Measurements from ENCODE around the gene CIRBP. TPM values are rescaled to one million over a fixed set of nuclear protein-coding genes. Genes with fewer than 3 reads are reported as not detected.

CIRBP gene
- total and polyA plus RNA-seq, 9 donors = 602 to 1,254 (median 855) TPM

DNA sequence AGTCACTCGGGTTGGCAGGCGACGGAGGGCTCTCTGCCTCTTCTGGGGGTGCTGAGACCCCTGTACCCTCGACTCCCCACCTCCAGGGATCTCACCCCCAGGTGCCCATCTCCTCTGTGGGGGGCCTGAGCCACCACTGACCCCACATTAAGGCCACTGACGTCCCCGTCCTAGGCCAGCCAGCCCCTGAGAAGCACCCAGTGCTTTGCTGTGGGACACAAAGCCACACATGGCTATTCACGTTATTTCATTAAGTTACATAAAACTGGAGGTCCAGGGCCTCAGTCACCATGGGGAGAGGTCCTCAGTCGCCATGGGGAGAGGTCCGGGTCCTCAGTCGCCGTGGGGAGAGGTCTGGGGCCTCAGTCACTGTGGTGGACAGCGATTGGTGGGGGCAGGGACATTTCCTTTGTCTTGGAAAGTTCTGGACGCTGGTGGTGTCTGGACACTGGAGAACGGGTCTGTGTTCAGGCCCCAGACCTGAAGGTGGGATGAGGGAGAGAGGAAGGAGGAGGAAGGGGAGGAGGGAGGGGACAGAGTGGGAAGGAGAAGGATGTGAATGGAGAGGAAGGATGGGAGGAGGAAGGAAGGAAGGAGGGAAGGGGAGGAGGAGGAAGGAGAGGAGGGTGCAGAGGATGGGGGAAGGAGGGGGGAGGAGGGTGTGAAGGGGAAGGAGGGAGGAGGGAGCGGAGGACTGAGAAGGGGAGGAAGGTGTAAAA, 12.6 kb downstream of the CIRBP start:
- Histone ChIP-seq H3K36me3 (no peaks in the 10 kb centered on the region), H3K9me3 (no peaks in the 10 kb centered on the region), H3K27me3 (peaks cover 4% of the 10 kb centered on the region), H3K4me3 (no peak overlapping the region), H3K4me1 (ENCODE audit: insufficient read depth) (peaks cover under 1% of the 10 kb centered on the region), H3K27ac (no peak overlapping the region)
- WGBS, 3 donors = 61 to 66% (median 63%) methylated on average over 14 to 15 of the region's 15 CpGs
- TF ChIP-seq EP300 (IDR thresholded peaks at IDR 0.05) = no peak
- TF ChIP-seq, protein P1, sequence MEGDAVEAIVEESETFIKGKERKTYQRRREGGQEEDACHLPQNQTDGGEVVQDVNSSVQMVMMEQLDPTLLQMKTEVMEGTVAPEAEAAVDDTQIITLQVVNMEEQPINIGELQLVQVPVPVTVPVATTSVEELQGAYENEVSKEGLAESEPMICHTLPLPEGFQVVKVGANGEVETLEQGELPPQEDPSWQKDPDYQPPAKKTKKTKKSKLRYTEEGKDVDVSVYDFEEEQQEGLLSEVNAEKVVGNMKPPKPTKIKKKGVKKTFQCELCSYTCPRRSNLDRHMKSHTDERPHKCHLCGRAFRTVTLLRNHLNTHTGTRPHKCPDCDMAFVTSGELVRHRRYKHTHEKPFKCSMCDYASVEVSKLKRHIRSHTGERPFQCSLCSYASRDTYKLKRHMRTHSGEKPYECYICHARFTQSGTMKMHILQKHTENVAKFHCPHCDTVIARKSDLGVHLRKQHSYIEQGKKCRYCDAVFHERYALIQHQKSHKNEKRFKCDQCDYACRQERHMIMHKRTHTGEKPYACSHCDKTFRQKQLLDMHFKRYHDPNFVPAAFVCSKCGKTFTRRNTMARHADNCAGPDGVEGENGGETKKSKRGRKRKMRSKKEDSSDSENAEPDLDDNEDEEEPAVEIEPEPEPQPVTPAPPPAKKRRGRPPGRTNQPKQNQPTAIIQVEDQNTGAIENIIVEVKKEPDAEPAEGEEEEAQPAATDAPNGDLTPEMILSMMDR (IDR thresholded peaks at IDR 0.05) = no peak
- no peak for TF ChIP-seq POLR2A (IDR thresholded peaks at IDR 0.05)
- DNase-seq = no peak
- intact Hi-C loops (cut with DNase I) = loop anchor here in 3 of 4 donors (10.0 kb wide), 2 partner anchors 53 to 163 kb away; no protein-coding TSS in a partner anchor

DNA sequence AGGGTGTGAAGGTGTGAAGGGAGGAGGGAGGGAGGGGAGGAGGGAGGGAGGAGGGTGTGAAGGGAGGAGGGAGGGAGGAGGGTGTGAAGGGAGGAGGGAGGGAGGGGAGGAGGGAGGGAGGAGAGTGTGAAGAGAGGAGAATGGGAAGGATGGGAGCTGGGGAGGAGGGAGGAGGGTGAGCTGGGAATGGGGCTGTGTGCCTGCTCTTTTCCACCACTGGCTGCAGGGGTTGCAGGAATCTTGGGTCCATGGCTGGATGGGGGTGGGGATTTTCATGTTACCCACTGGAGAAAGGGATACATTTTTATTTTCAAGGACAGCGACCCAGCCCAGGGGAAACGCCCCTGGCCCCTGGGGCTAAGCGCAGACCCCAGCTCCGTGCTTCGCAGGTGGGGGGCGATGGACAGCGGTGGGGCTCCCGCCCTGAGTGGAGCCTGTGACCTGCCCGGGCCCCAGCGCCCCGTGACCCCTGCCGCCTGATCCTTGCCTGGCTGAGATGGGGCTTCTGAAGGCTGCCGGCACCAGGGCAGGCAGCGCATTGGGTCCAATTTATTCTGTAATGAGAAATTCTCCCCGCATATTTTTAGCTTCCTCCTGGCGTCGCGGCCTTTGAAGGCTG, 13.6 kb downstream of the CIRBP start:
- H3K4me1 ChIP-seq (ENCODE audit: insufficient read depth) = no peaks in the 10 kb centered on the region
- no peaks in the 10 kb centered on the region for H3K36me3 ChIP-seq
- H3K9me3 ChIP-seq = no peaks in the 10 kb centered on the region
- H3K4me3 ChIP-seq = no peak overlapping the region
- peaks cover 4% of the 10 kb centered on the region for H3K27me3 ChIP-seq
- TF ChIP-seq EP300 (IDR thresholded peaks at IDR 0.05) = no peak
- no peak for TF ChIP-seq POLR2A (IDR thresholded peaks at IDR 0.05)
- TF ChIP-seq, protein P1 (IDR thresholded peaks at IDR 0.05) = no peak
- WGBS, 3 donors = 49 to 60% (median 52%) methylated on average over 17 to 18 of the region's 18 CpGs
- intact Hi-C loops (cut with DNase I) = loop anchor here in 3 of 4 donors (10.0 kb wide), 2 partner anchors 52 to 162 kb away; no protein-coding TSS in a partner anchor
- DNase-seq = no peak
- H3K27ac ChIP-seq = no peak overlapping the region

DNA sequence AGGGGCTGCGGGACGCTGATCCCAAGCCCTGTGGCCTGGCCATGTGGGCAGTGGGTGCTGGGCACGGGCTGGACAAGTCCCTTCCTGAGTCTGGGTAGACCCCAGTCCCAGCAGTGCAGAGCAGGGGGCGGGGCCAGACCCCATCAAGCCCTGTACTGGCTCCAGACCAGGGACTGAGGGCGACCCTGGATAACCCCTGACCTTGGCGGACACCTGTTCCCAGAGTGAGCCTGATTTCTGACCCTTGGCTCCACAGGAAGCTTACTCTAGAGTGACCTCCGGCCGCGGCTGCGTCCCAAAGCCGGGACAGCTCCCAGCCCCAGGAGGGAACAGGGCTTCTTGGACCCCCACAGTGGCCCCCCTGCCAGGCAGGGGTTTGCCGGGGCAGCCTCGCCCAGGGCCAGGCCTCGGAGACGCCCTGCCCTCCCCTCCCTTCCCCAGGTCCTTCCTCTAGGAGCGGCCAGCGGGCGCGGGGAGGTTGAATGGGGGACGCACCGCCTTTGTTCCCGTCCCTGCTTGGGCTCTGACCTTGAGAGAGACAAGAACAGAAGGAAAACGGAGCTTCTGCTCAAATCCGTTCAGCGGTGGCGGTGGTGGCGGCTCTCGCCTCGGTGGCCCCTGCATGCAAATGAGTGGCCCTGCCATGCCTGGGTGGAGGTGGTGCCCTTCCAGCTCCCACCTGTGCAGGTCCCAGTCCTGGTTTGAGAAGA, 14.2 kb downstream of the CIRBP start:
- TF ChIP-seq, protein P1 (IDR thresholded peaks at IDR 0.05) = no peak
- TF ChIP-seq POLR2A (IDR thresholded peaks at IDR 0.05) = no peak
- TF ChIP-seq EP300 (IDR thresholded peaks at IDR 0.05) = no peak
- Histone ChIP-seq H3K36me3 (no peaks in the 10 kb centered on the region), H3K27ac (no peak overlapping the region), H3K9me3 (no peaks in the 10 kb centered on the region), H3K27me3 (peaks cover 4% of the 10 kb centered on the region), H3K4me1 (ENCODE audit: insufficient read depth) (no peaks in the 10 kb centered on the region), H3K4me3 (no peak overlapping the region)
- 16 to 31% (median 26%) methylated on average over 24 to 29 of the region's 29 CpGs for WGBS, 3 donors
- no peak for DNase-seq
- intact Hi-C loops (cut with DNase I) = loop anchor here in 3 of 4 donors (10.0 kb wide), 2 partner anchors 51 to 161 kb away; no protein-coding TSS in a partner anchor

DNA sequence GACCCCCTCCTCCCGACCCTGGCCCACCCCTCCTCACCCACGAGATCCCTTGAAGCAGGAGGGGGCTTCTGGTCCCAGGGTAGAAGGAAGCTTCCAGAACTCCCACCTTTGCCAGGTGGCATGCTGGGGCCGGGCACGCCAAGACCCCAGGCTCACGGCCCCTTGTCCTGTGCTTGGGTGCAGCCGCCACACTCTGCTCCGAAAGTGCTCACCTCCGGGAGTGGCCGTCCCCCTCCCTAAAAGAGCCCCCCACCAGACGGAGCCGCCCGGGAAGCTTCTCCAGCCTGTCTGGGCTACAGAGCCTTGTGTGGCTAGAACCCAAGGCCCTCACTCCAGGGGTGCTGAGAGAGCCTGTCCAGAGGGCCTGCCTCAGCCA, 14.8 kb downstream of the CIRBP start:
- H3K4me3 ChIP-seq = no peak overlapping the region
- H3K27me3 ChIP-seq = peaks cover 4% of the 10 kb centered on the region
- H3K27ac ChIP-seq = no peak overlapping the region
- H3K4me1 ChIP-seq (ENCODE audit: insufficient read depth) = no peaks in the 10 kb centered on the region
- TF ChIP-seq POLR2A (IDR thresholded peaks at IDR 0.05) (no peak), EP300 (IDR thresholded peaks at IDR 0.05) (no peak)
- TF ChIP-seq, protein P1 (IDR thresholded peaks at IDR 0.05) = no peak
- no peak for DNase-seq
- WGBS, 3 donors = 63 to 72% (median 67%) methylated on average over 10 to 12 of the region's 12 CpGs
- intact Hi-C loops (cut with DNase I) = loop anchor here in 3 of 4 donors (10.0 kb wide), 2 partner anchors 51 to 161 kb away; no protein-coding TSS in a partner anchor
- H3K9me3 ChIP-seq = no peaks in the 10 kb centered on the region
- no peaks in the 10 kb centered on the region for H3K36me3 ChIP-seq
